CD1c-positive myeloid dendritic cell (primary cell): ENCODE data around the gene KRTAP5-9.
"Not testable (repeated sequence)": the region's sequence is repeated elsewhere in the genome, so short reads cannot be mapped to it uniquely, and the experiment has no call there.

Experiments
- DNase-seq: peaks from one replicate; pipeline ENCODE4 v3.0.0-alpha.2; 2016; ENCODE audit errors: extremely low spot score

Gene KRTAP5-9

GRCh38 chr11:71582969-71583368, 34.7 kb downstream of the KRTAP5-9 start:
- not testable (repeated sequence) for DNase-seq

DNA sequence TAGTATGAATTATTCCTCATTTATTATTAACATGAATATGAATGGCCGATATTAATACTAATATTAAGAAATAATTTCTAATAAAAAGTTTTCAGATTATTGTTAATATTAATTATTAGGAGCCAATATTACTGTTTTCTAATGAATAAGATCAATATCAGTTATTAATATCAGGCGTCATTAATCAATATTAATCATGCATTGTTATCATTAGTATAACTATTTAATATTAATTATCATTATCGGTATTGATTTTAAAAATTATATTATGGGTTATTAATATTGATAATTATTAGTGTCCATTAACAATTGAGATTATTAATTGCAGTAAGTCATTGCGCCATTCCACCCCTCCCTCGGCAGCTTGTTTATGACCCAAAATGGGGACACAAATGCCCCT, 37.5 kb downstream of the KRTAP5-9 start:
- not testable (repeated sequence) for DNase-seq

- DNase-seq: not testable (repeated sequence)
Measured at GRCh38 chr11:71588314-71588713, 40.1 kb downstream of the KRTAP5-9 start.

- DNase-seq: not testable (repeated sequence)
Measured at GRCh38 chr11:71588822-71589545, 40.8 kb downstream of the KRTAP5-9 start.

GRCh38 chr11:71589546-71589920, 41.3 kb downstream of the KRTAP5-9 start:
- not testable (repeated sequence) for DNase-seq
